ENCODE results near the gene ZNF609. TPM values are rescaled to one million over a fixed set of nuclear protein-coding genes. Genes with fewer than 3 reads are reported as not detected.

Gene ZNF609
- total RNA-seq, 1 donor from 2014 or later: 16.0 TPM

DNA sequence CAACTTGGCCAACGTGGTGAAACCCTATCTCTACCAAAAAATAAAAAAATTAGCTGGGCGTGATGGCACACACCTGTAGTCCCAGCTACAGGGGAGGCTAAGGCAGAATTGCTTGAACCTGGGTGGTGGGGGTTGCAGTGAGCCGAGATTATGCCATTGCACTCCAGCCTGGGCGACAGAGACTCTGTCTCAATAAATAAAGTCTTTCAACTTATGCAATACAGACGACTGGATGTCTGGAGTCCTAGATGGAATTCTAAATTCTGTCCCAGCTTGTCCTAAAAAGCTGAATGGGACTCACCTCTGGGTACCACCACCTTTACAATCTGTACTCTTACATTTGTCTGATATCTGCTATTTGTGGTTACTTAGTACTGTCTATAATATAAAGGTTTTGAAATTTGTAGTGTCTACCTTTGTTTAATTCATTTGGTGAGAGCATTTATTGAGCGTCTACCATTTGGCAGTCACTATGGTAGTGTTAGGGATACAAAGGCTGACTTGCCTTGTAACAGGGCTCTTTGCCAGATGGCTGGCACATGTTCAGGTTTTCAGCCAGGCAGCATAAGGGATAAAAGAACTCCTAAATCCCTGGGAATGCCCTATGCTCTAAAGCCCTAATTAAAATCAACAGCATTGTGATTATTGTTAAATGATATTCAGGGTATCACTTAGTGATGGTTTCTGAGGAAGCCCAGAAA, 7.2 kb upstream of the ZNF609 start:
- DNase-seq (ENCODE audit: low spot score in 2 of 2): peak in 1 of 2 donors; percentile 16
- no peaks in the 10 kb centered on the region for H3K9me3 ChIP-seq
- no peak overlapping the region for H3K4me3 ChIP-seq
- H3K27ac ChIP-seq: no peak overlapping the region
- no peak for TF ChIP-seq CTCF (IDR thresholded peaks at IDR 0.05)
- H3K27me3 ChIP-seq: no peaks in the 10 kb centered on the region
- H3K36me3 ChIP-seq: peaks cover 15 to 18% of the 10 kb centered on the region in 2 donors
- H3K4me1 ChIP-seq: no peaks in the 10 kb centered on the region
- intact Hi-C loops (cut with DNase I): no loop called here

DNA sequence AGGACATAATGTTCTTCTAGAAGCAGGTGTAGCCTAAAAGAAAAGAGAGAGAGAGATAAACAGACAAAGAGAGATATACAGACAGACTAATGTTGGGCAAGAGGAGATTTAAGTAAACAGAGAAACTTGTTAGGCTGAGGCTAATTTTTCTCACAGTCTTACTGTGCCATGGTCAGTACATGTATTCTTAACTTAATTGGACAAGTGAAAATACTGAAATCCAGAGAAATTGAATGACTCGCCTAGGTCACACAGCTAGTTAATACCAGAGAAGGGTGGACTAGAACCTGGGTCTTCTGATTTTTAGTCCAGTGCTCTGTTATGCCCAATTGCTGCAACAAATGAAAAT, 6.7 kb upstream of the ZNF609 start:
- H3K4me1 ChIP-seq: no peaks in the 10 kb centered on the region
- peaks cover 10 to 12% of the 10 kb centered on the region in 2 donors for H3K36me3 ChIP-seq
- TF ChIP-seq CTCF (IDR thresholded peaks at IDR 0.05): no peak
- no peak overlapping the region for H3K27ac ChIP-seq
- no peak for DNase-seq (ENCODE audit: low spot score in 2 of 2)
- intact Hi-C loops (cut with DNase I): no loop called here
- H3K27me3 ChIP-seq: no peaks in the 10 kb centered on the region
- no peak overlapping the region for H3K4me3 ChIP-seq
- no peaks in the 10 kb centered on the region for H3K9me3 ChIP-seq

GRCh38 chr15:64454282-64454681, 6.1 kb upstream of the ZNF609 start:
- H3K27ac ChIP-seq: no peak overlapping the region
- no peak for DNase-seq (ENCODE audit: low spot score in 2 of 2)
- H3K36me3 ChIP-seq: peaks cover 10% of the 10 kb centered on the region in 2 donors
- no peaks in the 10 kb centered on the region for H3K27me3 ChIP-seq
- H3K4me3 ChIP-seq: no peak overlapping the region
- H3K4me1 ChIP-seq: no peaks in the 10 kb centered on the region
- no peaks in the 10 kb centered on the region for H3K9me3 ChIP-seq
- no peak for TF ChIP-seq CTCF (IDR thresholded peaks at IDR 0.05)
- intact Hi-C loops (cut with DNase I): no loop called here

GRCh38 chr15:64455961-64456371, 4.4 kb upstream of the ZNF609 start:
- peaks cover 5 to 7% of the 10 kb centered on the region in 2 donors for H3K36me3 ChIP-seq
- H3K4me1 ChIP-seq: peaks cover 4 to 7% of the 10 kb centered on the region in 2 donors
- H3K4me3 ChIP-seq: no peak overlapping the region
- DNase-seq (ENCODE audit: low spot score in 2 of 2): peak in 1 of 2 donors; percentile 65
- no peaks in the 10 kb centered on the region for H3K27me3 ChIP-seq
- no peaks in the 10 kb centered on the region for H3K9me3 ChIP-seq
- H3K27ac ChIP-seq: no peak overlapping the region
- TF ChIP-seq CTCF (IDR thresholded peaks at IDR 0.05): no peak
- intact Hi-C loops (cut with DNase I): no loop called here

- intact Hi-C loops (cut with DNase I): no loop called here
- peak in 1 of 2 donors; percentile 9 for DNase-seq (ENCODE audit: low spot score in 2 of 2)
- no peak overlapping the region for H3K27ac ChIP-seq
- no peak for TF ChIP-seq CTCF (IDR thresholded peaks at IDR 0.05)
- H3K27me3 ChIP-seq: no peaks in the 10 kb centered on the region
- H3K4me3 ChIP-seq: no peak overlapping the region
- H3K36me3 ChIP-seq: peaks cover 5 to 7% of the 10 kb centered on the region in 2 donors
- H3K4me1 ChIP-seq: peaks cover 4 to 9% of the 10 kb centered on the region in 2 donors
- H3K9me3 ChIP-seq: no peaks in the 10 kb centered on the region
Observed at GRCh38 chr15:64456634-64457108, 3.7 kb upstream of the ZNF609 start.

All from ascending aorta (tissue), 2 donors.